ENCODE data around the gene TBX10.

Gene TBX10

DNA sequence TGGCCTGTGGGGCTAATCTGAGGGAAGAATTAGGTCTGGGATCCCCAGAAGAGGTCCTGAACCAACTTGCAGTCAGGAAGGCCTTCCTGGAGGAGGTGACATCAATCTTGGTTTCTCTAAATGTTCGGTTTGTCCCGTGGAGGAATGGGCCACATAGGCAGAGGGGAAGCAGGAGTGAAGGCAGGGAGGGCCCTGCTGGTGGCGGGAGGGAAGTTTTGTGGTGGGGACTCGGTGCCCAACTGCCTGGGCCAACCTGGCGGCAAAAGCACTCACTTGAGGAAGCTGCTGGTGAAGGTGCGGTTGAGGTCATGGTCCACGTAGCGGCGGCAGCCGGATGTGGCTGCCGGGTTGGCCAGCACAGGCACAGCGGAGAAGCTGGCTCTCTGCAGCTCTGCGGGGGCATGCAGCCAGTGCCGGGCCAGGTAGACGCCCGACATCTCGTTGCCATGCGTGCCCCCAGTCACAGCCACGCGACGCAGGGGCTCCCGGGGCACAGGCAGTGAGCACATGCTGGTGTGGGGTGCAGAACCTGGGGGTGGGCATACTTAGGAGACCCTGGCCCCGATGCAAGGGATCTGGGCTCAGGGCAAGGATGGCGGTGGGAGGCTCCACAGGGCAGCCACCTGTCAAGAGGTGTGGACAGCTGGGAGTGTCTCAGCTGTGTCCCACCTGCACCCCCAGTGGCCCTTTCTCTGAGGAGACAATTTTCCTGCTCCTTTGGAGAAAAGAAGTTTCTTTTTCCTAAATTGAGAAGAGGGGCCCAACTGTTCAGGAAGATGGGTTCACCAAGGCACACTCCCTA is 7.2 kb upstream of the TBX10 start:
- no peak for TF ChIP-seq POLR2AphosphoS5 (IDR thresholded peaks at IDR 0.05; ENCODE audit: low read depth, low read length)
- TF ChIP-seq SIN3A (IDR thresholded peaks at IDR 0.05; ENCODE audit: borderline replicate concordance, insufficient read depth, low read length) = no peak
- no peak for TF ChIP-seq FOXP2 (optimal IDR thresholded peaks at IDR 0.05; ENCODE audit: borderline replicate concordance, extremely low read depth, extremely low read length, insufficient read depth)
- TF ChIP-seq, protein P1, sequence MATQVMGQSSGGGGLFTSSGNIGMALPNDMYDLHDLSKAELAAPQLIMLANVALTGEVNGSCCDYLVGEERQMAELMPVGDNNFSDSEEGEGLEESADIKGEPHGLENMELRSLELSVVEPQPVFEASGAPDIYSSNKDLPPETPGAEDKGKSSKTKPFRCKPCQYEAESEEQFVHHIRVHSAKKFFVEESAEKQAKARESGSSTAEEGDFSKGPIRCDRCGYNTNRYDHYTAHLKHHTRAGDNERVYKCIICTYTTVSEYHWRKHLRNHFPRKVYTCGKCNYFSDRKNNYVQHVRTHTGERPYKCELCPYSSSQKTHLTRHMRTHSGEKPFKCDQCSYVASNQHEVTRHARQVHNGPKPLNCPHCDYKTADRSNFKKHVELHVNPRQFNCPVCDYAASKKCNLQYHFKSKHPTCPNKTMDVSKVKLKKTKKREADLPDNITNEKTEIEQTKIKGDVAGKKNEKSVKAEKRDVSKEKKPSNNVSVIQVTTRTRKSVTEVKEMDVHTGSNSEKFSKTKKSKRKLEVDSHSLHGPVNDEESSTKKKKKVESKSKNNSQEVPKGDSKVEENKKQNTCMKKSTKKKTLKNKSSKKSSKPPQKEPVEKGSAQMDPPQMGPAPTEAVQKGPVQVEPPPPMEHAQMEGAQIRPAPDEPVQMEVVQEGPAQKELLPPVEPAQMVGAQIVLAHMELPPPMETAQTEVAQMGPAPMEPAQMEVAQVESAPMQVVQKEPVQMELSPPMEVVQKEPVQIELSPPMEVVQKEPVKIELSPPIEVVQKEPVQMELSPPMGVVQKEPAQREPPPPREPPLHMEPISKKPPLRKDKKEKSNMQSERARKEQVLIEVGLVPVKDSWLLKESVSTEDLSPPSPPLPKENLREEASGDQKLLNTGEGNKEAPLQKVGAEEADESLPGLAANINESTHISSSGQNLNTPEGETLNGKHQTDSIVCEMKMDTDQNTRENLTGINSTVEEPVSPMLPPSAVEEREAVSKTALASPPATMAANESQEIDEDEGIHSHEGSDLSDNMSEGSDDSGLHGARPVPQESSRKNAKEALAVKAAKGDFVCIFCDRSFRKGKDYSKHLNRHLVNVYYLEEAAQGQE (IDR thresholded peaks at IDR 0.05; ENCODE audit: insufficient read depth in 1 of 2, low read depth in 2 of 2, low read length in 2 of 2) = no peak
- TF ChIP-seq TAF1 (IDR thresholded peaks at IDR 0.05; ENCODE audit: borderline replicate concordance, insufficient read depth, low read length) = no peak

GRCh38 chr11:67645521-67646461 is 6.2 kb upstream of the TBX10 start:
- TF ChIP-seq, protein P1 (IDR thresholded peaks at IDR 0.05; ENCODE audit: insufficient read depth in 1 of 2, low read depth in 2 of 2, low read length in 2 of 2) = no peak
- TF ChIP-seq SIN3A (IDR thresholded peaks at IDR 0.05; ENCODE audit: borderline replicate concordance, insufficient read depth, low read length) (no peak), TAF1 (IDR thresholded peaks at IDR 0.05; ENCODE audit: borderline replicate concordance, insufficient read depth, low read length) (no peak), FOXP2 (optimal IDR thresholded peaks at IDR 0.05; ENCODE audit: borderline replicate concordance, extremely low read depth, extremely low read length, insufficient read depth) (no peak), POLR2AphosphoS5 (IDR thresholded peaks at IDR 0.05; ENCODE audit: low read depth, low read length) (no peak)

- TF ChIP-seq POLR2AphosphoS5 (IDR thresholded peaks at IDR 0.05; ENCODE audit: low read depth, low read length) (no peak), FOXP2 (optimal IDR thresholded peaks at IDR 0.05; ENCODE audit: borderline replicate concordance, extremely low read depth, extremely low read length, insufficient read depth) (no peak), SIN3A (IDR thresholded peaks at IDR 0.05; ENCODE audit: borderline replicate concordance, insufficient read depth, low read length) (no peak), TAF1 (IDR thresholded peaks at IDR 0.05; ENCODE audit: borderline replicate concordance, insufficient read depth, low read length) (no peak)
- TF ChIP-seq, protein P1 (IDR thresholded peaks at IDR 0.05; ENCODE audit: insufficient read depth in 1 of 2, low read depth in 2 of 2, low read length in 2 of 2) = no peak
Measured at GRCh38 chr11:67644472-67645418, 5.2 kb upstream of the TBX10 start.

- TF ChIP-seq POLR2AphosphoS5 (IDR thresholded peaks at IDR 0.05; ENCODE audit: low read depth, low read length) (no peak), TAF1 (IDR thresholded peaks at IDR 0.05; ENCODE audit: borderline replicate concordance, insufficient read depth, low read length) (no peak), SIN3A (IDR thresholded peaks at IDR 0.05; ENCODE audit: borderline replicate concordance, insufficient read depth, low read length) (no peak), FOXP2 (optimal IDR thresholded peaks at IDR 0.05; ENCODE audit: borderline replicate concordance, extremely low read depth, extremely low read length, insufficient read depth) (no peak)
- TF ChIP-seq, protein P1 (IDR thresholded peaks at IDR 0.05; ENCODE audit: insufficient read depth in 1 of 2, low read depth in 2 of 2, low read length in 2 of 2) = no peak
Measured at GRCh38 chr11:67644042-67644441, 4.5 kb upstream of the TBX10 start.

All from PFSK-1 (cell line).